ENCODE data around the gene NSG2.
A peak's percentile ranks its signal among the peaks of the same experiment; 100 is the strongest.
"Not testable (repeated sequence)": the region's sequence is repeated elsewhere in the genome, so short reads cannot be mapped to it uniquely, and the experiment has no call there.

Gene NSG2

DNA sequence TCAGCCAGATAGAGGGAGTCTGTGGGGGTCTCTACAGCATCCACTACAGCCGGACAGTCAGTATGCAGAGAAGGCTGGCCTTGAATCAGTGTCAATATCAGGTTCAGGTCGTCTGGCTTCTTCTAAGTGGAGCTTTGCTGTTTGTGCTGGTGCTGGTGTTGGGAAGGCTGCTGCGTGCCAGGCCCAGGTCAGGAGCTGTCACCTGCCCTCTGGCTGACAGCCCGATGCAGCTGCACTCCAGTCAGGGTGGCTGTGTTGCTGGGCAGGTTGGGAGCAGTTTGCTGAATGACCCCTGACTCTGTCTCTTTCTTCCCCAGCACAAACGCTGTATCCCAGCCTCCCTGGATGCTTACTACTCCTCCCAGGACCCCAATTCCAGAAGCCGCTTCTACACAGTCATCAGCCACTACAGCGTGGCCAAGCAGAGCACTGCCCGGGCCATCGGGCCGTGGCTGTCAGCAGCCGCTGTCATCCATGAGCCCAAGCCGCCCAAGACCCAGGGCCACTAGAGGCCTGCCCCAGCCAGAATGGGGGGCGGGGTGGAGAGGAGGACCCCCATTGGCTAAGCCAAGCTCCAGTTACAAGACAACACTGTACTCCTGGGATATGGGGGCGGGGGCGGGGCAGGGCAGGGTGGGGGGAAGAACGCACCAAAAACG, 61.6 kb downstream of the NSG2 start:
- DNase-seq, result no peak

DNA sequence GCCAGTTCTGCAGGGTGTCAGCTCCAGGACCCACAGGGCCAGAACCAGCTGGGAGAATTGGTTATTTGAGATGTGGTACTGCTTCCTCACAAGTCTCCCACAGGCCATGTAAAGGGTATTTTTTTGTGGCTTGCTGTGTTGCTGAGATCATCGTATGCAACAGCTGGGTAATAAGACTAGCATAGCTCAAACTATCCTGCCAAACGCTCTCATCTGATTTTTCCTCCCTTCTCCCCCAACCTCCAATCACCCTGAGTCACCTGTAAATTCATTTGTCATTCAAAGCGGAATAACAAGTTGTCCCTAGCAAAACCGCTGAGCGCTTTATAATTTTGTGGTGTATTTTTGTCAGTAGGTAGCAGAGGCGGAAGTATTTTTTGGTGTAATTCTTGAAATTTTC, 63.2 kb downstream of the NSG2 start:
- DNase-seq, result no peak

- no peak for DNase-seq
Measured at GRCh38 chr5:174109698-174110260, 64.3 kb downstream of the NSG2 start.

DNA sequence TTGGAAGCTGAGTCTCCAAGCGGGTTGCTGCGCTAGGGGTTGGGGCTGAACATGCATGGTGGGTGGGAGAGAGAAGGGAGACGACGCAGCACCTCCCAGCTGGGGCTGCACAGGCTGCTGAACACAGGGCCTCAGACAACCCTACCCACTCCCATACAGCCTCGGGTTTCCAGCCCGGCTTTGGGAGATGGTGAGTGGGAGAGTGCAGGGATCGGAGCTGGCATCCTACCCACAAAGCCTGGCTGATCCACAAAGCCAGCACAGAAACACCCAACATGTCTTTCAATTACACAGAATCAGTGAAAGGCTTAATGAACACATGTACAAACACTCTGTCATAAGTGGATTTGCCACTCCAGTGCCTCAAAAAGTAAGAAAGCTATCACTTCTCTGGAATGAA, 64.8 kb downstream of the NSG2 start:
- DNase-seq, result no peak

DNA sequence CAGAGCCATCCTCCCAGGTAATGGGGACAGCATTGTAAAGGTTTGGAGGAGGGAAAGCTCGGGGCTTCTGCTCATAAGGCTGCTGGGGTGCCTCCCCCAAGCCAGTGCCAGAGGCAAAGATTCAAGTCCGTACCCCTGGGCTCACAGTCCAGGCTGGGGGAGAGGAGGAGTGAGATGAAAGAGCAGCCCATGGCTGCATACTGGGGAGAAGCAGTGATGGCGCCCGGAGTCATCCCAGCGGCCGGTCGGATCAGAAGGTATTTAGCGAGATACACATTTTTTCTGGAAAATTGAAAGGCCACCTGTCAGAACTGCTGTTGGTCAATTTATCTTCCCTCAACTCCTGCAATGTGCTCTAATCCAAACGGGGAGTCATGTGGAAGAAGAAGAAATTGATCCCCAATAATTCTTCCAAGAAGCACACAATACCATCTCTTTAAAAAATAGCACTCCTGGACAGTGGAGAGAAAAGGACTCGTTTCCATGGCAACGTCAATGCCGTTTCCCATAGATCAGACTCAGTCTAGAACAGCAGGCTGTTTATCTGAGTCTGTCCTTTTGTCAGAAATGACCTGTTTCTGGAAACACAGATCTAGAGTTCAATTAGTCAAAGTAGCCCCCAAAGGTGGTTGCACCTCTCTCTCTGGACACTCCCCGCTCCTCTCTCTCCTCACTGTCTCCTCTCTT, 65.9 kb downstream of the NSG2 start:
- DNase-seq, result no peak

DNA sequence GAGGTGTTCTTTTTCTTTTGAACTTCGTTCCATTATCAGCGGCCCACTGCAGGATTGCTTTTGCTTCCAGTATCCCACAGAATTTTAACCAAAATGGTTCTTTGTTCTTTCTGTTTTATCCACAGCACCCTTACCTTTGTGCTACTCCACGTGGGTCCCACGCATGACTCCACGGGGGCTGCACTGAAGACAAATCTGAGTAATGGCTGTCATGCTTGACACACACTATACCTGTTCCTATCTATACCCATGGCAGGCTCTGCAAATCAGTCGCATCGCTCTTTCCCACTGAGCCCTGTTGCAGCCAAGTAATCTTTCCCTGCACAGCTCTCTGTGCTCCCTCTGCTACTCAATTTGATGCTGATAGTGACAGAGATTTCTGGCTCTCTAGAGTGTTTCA, 69.7 kb downstream of the NSG2 start:
- DNase-seq, result no peak

- DNase-seq, result no peak
Measured at GRCh38 chr5:174118823-174119467, 73.4 kb downstream of the NSG2 start.

- no peak for DNase-seq
Measured at GRCh38 chr5:174119468-174119881, 74.0 kb downstream of the NSG2 start.

GRCh38 chr5:174120401-174121005, 75.0 kb downstream of the NSG2 start:
- no peak for DNase-seq

DNA sequence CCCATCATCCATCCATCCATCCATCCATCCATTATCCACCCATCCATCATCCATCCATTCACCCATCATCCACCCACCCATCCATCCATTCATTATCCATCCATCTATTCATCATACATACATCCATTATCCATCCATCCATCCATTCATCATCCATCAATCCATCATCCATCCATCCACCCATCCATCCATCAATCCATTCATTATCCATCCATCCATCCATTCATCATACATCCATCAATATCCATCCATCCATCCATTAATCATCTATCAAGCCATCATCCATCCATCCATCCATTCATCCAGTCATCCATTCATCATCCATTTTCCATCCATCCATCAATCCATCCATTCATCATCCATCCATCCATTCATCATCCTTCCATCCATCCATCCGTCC, 89.0 kb downstream of the NSG2 start:
- no peak for DNase-seq

DNA sequence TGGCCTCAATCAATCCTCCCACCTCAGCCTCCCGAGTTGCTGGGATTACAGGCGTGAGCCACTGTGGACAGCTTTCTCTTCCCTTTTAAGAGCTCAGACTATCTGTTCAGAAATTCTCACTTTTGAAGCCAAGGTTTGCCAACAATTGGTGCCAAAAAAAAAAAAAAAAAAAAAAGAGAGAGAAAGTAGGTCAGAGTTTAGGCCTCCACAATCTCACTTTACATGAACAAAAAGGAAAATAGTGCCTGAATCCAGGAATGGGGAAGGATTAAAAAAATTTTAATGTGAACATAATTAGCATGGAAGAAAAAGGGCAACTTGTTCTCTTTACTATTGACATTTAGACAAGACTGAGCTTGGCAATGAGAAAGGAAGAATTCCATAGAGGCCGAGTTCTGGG, 94.1 kb downstream of the NSG2 start:
- DNase-seq, result no peak

GRCh38 chr5:174140452-174141020, 95.0 kb downstream of the NSG2 start:
- DNase-seq, result no peak

DNA sequence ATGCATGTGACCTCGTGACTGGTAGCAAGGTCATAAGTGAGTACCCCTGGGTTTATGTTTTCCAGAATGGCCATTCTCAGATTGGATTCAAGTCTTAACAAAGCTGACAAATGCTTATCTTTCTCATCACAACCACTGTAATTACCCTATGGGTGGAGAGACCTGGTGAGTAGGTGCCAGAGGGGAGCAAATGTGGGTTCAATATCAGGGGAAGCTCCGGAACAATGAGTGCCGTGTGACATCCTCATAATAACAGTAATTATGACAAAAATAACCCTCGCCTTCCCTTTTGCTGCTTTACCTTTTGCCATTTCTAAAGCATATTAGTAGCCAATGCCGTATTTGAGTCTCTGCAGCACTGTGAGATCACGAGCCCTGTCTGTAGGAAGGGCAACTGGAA, 95.9 kb downstream of the NSG2 start:
- no peak for DNase-seq

- no peak for DNase-seq
Measured at GRCh38 chr5:174145091-174145490, 99.6 kb downstream of the NSG2 start.

- DNase-seq, result peak; percentile 73
Measured at GRCh38 chr5:174145821-174146220, 100.3 kb downstream of the NSG2 start.

DNA sequence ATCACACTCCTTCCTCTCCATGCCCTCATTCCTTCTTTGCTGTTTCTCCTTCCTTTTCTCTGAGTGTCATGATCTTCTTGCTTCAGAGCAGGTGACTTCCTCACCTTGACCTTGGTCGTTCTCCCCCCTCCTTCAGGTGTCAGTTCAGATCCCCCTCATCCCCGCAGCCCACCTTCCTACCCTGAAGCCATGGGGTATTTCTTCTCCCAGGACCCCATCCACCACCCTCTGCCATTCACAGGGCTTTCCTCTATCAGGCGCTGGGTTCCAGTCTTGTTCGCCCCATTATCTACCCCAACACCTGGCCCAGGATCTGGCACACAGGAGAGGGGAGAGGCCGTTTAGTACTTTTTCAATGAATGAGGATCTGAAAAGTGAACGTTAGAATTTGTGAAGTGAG, 101.0 kb downstream of the NSG2 start:
- no peak for DNase-seq

- DNase-seq, result not testable (repeated sequence)
Measured at GRCh38 chr5:174147012-174147411, 101.5 kb downstream of the NSG2 start.

DNA sequence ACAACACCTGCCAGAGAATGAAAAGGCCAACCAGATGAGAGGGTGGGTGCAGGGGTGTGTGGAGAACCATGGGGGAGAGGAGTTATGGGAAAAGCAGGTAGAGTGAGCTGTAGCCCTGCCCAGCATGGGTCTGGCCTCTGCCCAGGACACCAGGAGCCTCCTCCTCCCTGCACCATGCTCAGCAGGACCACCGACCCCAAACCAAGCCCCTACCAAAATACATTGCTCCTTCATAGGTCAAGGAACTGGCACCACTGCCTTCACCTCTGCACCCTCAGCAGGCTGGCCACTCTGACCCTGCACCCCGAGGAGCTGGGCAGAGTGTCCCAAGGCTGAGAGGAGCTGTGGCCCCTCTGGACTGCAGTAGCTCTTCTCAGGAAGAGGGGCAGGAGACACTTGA, 102.0 kb downstream of the NSG2 start:
- no peak for DNase-seq

DNA sequence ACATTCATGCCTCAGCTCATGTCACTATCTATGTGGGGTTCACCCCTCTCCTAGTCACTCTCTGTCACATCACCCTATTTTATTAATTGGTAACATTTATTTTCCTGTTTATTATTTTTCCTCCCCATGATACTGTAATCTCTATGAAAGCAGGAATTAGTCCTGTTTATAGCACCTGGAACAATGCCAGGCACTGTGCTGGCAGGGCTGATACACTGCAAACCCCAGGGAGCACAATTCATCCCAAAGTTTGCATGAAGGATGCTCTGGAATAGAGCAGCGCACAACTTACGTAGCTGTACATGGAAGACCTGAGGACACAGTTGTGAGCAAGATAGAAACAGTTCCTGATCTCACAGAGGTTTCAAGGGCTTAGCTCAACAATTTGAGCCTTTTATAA, 103.2 kb downstream of the NSG2 start:
- no peak for DNase-seq

- no peak for DNase-seq
Measured at GRCh38 chr5:174149426-174149825, 103.9 kb downstream of the NSG2 start.

DNA sequence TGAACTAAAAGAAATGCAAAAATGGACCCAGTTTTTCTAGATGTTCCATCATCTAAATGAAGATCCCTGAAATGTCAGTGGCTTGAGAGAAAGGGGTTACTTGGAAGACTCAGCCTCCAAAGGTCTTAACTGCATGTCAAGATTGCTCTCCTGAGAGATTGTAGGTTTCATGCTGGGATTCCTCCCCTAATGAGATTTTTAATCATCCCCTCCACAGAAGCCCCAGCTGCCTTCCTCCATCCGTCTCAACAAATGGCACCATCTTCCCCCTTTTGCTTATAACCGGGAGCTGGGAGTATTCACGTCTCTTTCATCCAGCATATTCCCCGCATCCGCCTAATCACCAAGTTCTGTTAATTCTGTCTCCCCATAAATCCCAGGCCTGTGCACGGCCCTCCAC, 104.5 kb downstream of the NSG2 start:
- DNase-seq, result no peak

- DNase-seq, result no peak
Measured at GRCh38 chr5:174151599-174152181, 106.2 kb downstream of the NSG2 start.

GRCh38 chr5:174154559-174154958, 109.1 kb downstream of the NSG2 start:
- DNase-seq, result no peak
